ENCODE data around the gene LRP1-AS. TPM values are rescaled to one million over a fixed set of nuclear protein-coding genes. Genes with fewer than 3 reads are reported as not detected.

The LRP1-AS gene
- total RNA-seq, 1 donor from 2014 or later, result not detected

GRCh38 chr12:57101892-57102695, 45.3 kb downstream of the LRP1-AS start:
- no peak for DNase-seq (ENCODE audit: low read depth)

GRCh38 chr12:57099766-57100165, 47.7 kb downstream of the LRP1-AS start:
- H3K9me3 ChIP-seq (ENCODE audit: insufficient read depth, low read depth, low read length), result no peaks in the 10 kb centered on the region
- peaks cover 11% of the 10 kb centered on the region for H3K4me1 ChIP-seq (ENCODE audit: insufficient read depth, low read length)
- H3K4me2 ChIP-seq (ENCODE audit: low read length), result no peak overlapping the region
- H3K36me3 ChIP-seq (ENCODE audit: insufficient read depth, low read length), result peaks cover 10% of the 10 kb centered on the region
- H3K4me1 Mint-ChIP-seq (ENCODE audit: low read depth, unreplicated experiment), result peaks cover 24% of the 10 kb centered on the region
- H3K4me3 Mint-ChIP-seq (ENCODE audit: unreplicated experiment), result no peak overlapping the region
- no peak for DNase-seq (ENCODE audit: low read depth)
- H4K20me1 ChIP-seq (ENCODE audit: insufficient read depth, low read length), result peaks cover 10% of the 10 kb centered on the region
- H2AFZ ChIP-seq (ENCODE audit: low read depth, low read length), result no peak overlapping the region
- no peaks in the 10 kb centered on the region for H3K27me3 ChIP-seq (ENCODE audit: insufficient read depth, low read length)
- no peak overlapping the region for H3K27ac ChIP-seq (ENCODE audit: low read depth, low read length)
- no peak overlapping the region for H3K9ac ChIP-seq (ENCODE audit: low read length)
- H3K9me3 Mint-ChIP-seq (ENCODE audit: unreplicated experiment), result no peaks in the 10 kb centered on the region
- H3K27me3 Mint-ChIP-seq (ENCODE audit: low read depth, unreplicated experiment), result no peaks in the 10 kb centered on the region
- H3K4me3 ChIP-seq (ENCODE audit: insufficient read depth, low read depth, low read length), result no peak overlapping the region
- H3K36me3 Mint-ChIP-seq (ENCODE audit: low read depth, unreplicated experiment), result peaks cover 11% of the 10 kb centered on the region
- no peak for FAIRE-seq
- TF ChIP-seq, protein P1, sequence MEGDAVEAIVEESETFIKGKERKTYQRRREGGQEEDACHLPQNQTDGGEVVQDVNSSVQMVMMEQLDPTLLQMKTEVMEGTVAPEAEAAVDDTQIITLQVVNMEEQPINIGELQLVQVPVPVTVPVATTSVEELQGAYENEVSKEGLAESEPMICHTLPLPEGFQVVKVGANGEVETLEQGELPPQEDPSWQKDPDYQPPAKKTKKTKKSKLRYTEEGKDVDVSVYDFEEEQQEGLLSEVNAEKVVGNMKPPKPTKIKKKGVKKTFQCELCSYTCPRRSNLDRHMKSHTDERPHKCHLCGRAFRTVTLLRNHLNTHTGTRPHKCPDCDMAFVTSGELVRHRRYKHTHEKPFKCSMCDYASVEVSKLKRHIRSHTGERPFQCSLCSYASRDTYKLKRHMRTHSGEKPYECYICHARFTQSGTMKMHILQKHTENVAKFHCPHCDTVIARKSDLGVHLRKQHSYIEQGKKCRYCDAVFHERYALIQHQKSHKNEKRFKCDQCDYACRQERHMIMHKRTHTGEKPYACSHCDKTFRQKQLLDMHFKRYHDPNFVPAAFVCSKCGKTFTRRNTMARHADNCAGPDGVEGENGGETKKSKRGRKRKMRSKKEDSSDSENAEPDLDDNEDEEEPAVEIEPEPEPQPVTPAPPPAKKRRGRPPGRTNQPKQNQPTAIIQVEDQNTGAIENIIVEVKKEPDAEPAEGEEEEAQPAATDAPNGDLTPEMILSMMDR (IDR thresholded peaks at IDR 0.05; ENCODE audit: insufficient read depth, low read depth, low read length), result no peak
- no peak for TF ChIP-seq EZH2 (IDR thresholded peaks at IDR 0.05; ENCODE audit: insufficient read depth, low read length)
- H3K79me2 ChIP-seq (ENCODE audit: insufficient read depth, low read length), result no peaks in the 10 kb centered on the region
- H3K27ac Mint-ChIP-seq (ENCODE audit: unreplicated experiment), result no peak overlapping the region

More at GRCh38 chr12:57101892-57102695, 45.3 kb downstream of the LRP1-AS start:
- no peak overlapping the region for H3K9ac ChIP-seq (ENCODE audit: low read length)
- no peaks in the 10 kb centered on the region for H3K27me3 ChIP-seq (ENCODE audit: insufficient read depth, low read length)
- peak overlapping the region; percentile 12 for H3K27ac Mint-ChIP-seq (ENCODE audit: unreplicated experiment)
- H3K4me3 ChIP-seq (ENCODE audit: insufficient read depth, low read depth, low read length), result no peak overlapping the region
- H3K4me1 ChIP-seq (ENCODE audit: insufficient read depth, low read length), result peaks cover 3% of the 10 kb centered on the region
- H3K79me2 ChIP-seq (ENCODE audit: insufficient read depth, low read length), result no peaks in the 10 kb centered on the region
- H3K27me3 Mint-ChIP-seq (ENCODE audit: low read depth, unreplicated experiment), result peaks cover 2% of the 10 kb centered on the region
- no peaks in the 10 kb centered on the region for H3K9me3 ChIP-seq (ENCODE audit: insufficient read depth, low read depth, low read length)
- H3K36me3 ChIP-seq (ENCODE audit: insufficient read depth, low read length), result no peaks in the 10 kb centered on the region
- H3K9me3 Mint-ChIP-seq (ENCODE audit: unreplicated experiment), result no peaks in the 10 kb centered on the region
- peaks cover 7% of the 10 kb centered on the region for H3K4me1 Mint-ChIP-seq (ENCODE audit: low read depth, unreplicated experiment)
- H3K4me3 Mint-ChIP-seq (ENCODE audit: unreplicated experiment), result no peak overlapping the region
- H4K20me1 ChIP-seq (ENCODE audit: insufficient read depth, low read length), result no peaks in the 10 kb centered on the region
- no peak for FAIRE-seq
- H3K36me3 Mint-ChIP-seq (ENCODE audit: low read depth, unreplicated experiment), result peaks cover 13% of the 10 kb centered on the region
- TF ChIP-seq EZH2 (IDR thresholded peaks at IDR 0.05; ENCODE audit: insufficient read depth, low read length), result no peak
- TF ChIP-seq, protein P1 (IDR thresholded peaks at IDR 0.05; ENCODE audit: insufficient read depth, low read depth, low read length), result no peak
- H2AFZ ChIP-seq (ENCODE audit: low read depth, low read length), result no peak overlapping the region
- H3K4me2 ChIP-seq (ENCODE audit: low read length), result no peak overlapping the region
- no peak overlapping the region for H3K27ac ChIP-seq (ENCODE audit: low read depth, low read length)
